GM21390 (cell line): ENCODE results near the gene ARNT2.

Source experiments
- ATAC-seq: cut with Tn5 transposase; IDR thresholded peaks from one replicate; pipeline ENCODE4 v1.9.1; 2021; ENCODE audit not compliant: unreplicated experiment

The ARNT2 gene

GRCh38 chr15:80612118-80612823, 208.1 kb downstream of the ARNT2 start:
- ATAC-seq, result no peak

GRCh38 chr15:80613762-80614365, 209.7 kb downstream of the ARNT2 start:
- ATAC-seq, result no peak

GRCh38 chr15:80614711-80615360, 210.7 kb downstream of the ARNT2 start:
- no peak for ATAC-seq

- ATAC-seq, result no peak
Measured at GRCh38 chr15:80615361-80615736, 211.2 kb downstream of the ARNT2 start.

- no peak for ATAC-seq
Measured at GRCh38 chr15:80615783-80616391, 211.7 kb downstream of the ARNT2 start.

- no peak for ATAC-seq
Measured at GRCh38 chr15:80618685-80619400, 214.7 kb downstream of the ARNT2 start.

- no peak for ATAC-seq
Measured at GRCh38 chr15:80619680-80620079, 215.5 kb downstream of the ARNT2 start.

- ATAC-seq, result no peak
Measured at GRCh38 chr15:80620141-80620540, 216.0 kb downstream of the ARNT2 start.

GRCh38 chr15:80620931-80621330, 216.7 kb downstream of the ARNT2 start:
- ATAC-seq, result no peak

- no peak for ATAC-seq
Measured at GRCh38 chr15:80626643-80627120, 222.5 kb downstream of the ARNT2 start.

- no peak for ATAC-seq
Measured at GRCh38 chr15:80629355-80629754, 225.2 kb downstream of the ARNT2 start.

GRCh38 chr15:80630981-80631380, 226.8 kb downstream of the ARNT2 start:
- no peak for ATAC-seq

GRCh38 chr15:80633221-80633620, 229.0 kb downstream of the ARNT2 start:
- ATAC-seq, result no peak

- ATAC-seq, result no peak
Measured at GRCh38 chr15:80635953-80636352, 231.8 kb downstream of the ARNT2 start.

- ATAC-seq, result no peak
Measured at GRCh38 chr15:80636675-80637074, 232.5 kb downstream of the ARNT2 start.

- no peak for ATAC-seq
Measured at GRCh38 chr15:80637747-80638146, 233.6 kb downstream of the ARNT2 start.

- ATAC-seq, result no peak
Measured at GRCh38 chr15:80638553-80639167, 234.5 kb downstream of the ARNT2 start.

- ATAC-seq, result no peak
Measured at GRCh38 chr15:80639168-80639555, 235.0 kb downstream of the ARNT2 start.

GRCh38 chr15:80640531-80641121, 236.4 kb downstream of the ARNT2 start:
- no peak for ATAC-seq

GRCh38 chr15:80641384-80641783, 237.2 kb downstream of the ARNT2 start:
- ATAC-seq, result no peak
